ENCODE results near the gene ATP2A3. TPM values are rescaled to one million over a fixed set of nuclear protein-coding genes. Genes with fewer than 3 reads are reported as not detected.

The ATP2A3 gene
- total RNA-seq, 2 donors from 2014 or later: 43.8 to 49.5 TPM

DNA sequence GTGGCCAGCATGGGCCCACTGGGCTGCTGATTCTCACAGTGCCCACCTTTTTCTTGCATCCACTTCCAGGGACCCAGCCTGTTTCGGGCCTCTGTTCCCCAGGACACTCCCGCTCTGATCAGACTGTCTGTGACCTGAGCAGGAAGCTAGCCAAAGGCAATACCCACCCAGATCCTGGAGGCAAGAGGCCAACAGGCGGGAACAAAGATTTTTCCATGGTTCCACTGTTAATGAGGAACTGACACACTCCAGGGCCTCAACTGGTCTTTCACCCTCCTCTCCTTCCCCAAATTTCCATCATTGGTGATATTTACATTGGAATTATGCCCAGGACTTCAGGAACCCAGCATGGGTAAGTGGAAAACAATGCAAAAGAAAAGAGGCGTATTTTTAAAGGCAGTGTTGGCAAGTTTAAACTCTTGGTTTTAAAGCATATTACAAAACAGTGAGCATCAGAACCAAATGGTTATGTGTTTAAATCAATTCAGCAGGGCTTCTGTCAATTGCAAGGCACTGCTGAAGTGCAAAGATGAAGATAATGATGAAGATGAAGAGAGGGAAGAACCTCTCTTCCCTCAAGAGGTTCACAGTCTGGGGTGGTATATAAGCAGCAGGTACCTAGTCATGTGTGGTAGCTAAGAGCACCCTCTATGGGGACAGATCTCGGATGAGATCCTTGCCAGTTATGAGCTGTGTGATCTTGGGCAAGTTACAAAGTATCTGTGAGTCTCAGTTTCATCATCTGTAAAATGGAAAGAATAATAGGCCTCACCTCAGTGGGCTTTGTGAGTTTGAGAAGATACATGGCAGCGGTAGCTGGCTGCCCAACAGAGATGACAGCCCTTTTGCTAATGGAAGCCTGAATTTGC, 14.4 kb upstream of the ATP2A3 start:
- ATAC-seq: no peak
- peak overlapping the region in 3 of 4 donors; percentile 82 to 84 (median 83) for H3K27ac ChIP-seq

DNA sequence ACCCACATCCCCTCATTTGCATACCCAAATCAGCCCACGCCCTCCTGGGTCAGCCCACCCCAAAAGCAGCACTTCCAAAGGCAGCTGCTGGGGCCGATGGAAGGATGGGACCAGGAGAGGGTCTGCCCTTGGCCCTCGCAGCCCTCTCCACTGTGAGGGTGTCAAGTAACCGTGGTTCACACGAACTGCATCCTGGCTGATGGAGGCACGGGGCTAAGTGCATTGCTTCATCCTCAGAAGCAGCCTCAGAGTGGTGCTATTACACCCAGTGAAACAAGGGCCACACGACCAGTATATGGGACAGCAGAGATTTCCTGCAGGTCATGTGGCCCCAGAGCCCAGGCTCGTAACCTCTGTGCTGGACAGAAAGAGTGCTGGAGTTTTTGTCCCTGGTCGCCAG, 13.2 kb upstream of the ATP2A3 start:
- WGBS, 2 donors: 61% methylated on average over 9 of the region's 9 CpGs; no CpG with 5 or more reads in 1 of the 2 donors
- peaks cover 33% of the 10 kb centered on the region for H3K4me1 ChIP-seq
- peak in 1 of 4 donors; percentile 37 for DNase-seq
- intact Hi-C loops (cut with DNase I): no loop called here
- peak overlapping the region; percentile 82 to 84 (median 83) for H3K27ac ChIP-seq
- no peak for ATAC-seq
- TF ChIP-seq, protein P1, sequence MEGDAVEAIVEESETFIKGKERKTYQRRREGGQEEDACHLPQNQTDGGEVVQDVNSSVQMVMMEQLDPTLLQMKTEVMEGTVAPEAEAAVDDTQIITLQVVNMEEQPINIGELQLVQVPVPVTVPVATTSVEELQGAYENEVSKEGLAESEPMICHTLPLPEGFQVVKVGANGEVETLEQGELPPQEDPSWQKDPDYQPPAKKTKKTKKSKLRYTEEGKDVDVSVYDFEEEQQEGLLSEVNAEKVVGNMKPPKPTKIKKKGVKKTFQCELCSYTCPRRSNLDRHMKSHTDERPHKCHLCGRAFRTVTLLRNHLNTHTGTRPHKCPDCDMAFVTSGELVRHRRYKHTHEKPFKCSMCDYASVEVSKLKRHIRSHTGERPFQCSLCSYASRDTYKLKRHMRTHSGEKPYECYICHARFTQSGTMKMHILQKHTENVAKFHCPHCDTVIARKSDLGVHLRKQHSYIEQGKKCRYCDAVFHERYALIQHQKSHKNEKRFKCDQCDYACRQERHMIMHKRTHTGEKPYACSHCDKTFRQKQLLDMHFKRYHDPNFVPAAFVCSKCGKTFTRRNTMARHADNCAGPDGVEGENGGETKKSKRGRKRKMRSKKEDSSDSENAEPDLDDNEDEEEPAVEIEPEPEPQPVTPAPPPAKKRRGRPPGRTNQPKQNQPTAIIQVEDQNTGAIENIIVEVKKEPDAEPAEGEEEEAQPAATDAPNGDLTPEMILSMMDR (IDR thresholded peaks at IDR 0.05): no peak
- no peak for TF ChIP-seq POLR2A (IDR thresholded peaks at IDR 0.05)
- H3K36me3 ChIP-seq (replicated peaks in 1 of 2; ENCODE audit: insufficient read depth in 1 of 2, low read depth in 2 of 2): no peaks in the 10 kb centered on the region
- H3K27me3 ChIP-seq: no peaks in the 10 kb centered on the region
- H3K9me3 ChIP-seq: peaks cover 0 to 8% (median 0%) of the 10 kb centered on the region in 3 donors
- no peak overlapping the region for H3K4me3 ChIP-seq

More for the DNA sequence above, 14.4 kb upstream of the ATP2A3 start:
- peaks cover 33% of the 10 kb centered on the region for H3K4me1 ChIP-seq
- H3K36me3 ChIP-seq (replicated peaks in 1 of 2; ENCODE audit: insufficient read depth in 1 of 2, low read depth in 2 of 2): no peaks in the 10 kb centered on the region
- H3K27me3 ChIP-seq: no peaks in the 10 kb centered on the region
- WGBS, 2 donors: 48 to 62% methylated on average over 6 of the region's 6 CpGs
- intact Hi-C loops (cut with DNase I): no loop called here
- peaks cover 0 to 8% (median 0%) of the 10 kb centered on the region in 3 donors for H3K9me3 ChIP-seq
- no peak overlapping the region for H3K4me3 ChIP-seq
- no peak for TF ChIP-seq POLR2A (IDR thresholded peaks at IDR 0.05)
- TF ChIP-seq, protein P1 (IDR thresholded peaks at IDR 0.05): no peak
- peak in 3 of 4 donors; percentile 47 to 58 (median 47) for DNase-seq

DNA sequence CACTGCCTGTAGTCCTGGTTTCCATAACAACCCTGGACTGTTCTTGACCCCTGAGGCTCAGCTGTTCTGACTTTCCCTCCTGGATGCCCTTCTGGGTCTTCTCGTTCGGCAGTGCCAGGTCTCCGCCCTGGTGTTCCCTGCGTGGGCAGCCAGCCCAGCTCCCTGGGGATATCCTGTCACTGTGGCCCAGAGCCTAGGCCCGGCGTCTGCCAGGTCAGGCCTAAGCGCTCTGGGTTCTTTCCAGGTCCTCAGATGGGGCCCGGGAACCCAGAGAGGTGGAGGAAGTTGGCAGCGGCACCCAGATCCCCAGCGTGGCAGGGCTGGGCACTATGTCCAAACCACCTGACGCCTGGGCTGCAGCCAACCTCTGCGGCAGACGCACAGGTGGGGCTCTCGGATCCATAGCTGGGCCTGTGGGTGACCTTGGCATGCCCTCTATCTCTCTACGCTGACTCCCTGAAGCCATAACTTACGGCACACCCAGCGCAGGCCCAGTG, 12.5 kb upstream of the ATP2A3 start:
- intact Hi-C loops (cut with DNase I): no loop called here
- Histone ChIP-seq H3K27me3 (no peaks in the 10 kb centered on the region), H3K4me1 (peaks cover 33% of the 10 kb centered on the region), H3K4me3 (no peak overlapping the region), H3K36me3 (replicated peaks in 1 of 2; ENCODE audit: insufficient read depth in 1 of 2, low read depth in 2 of 2) (no peaks in the 10 kb centered on the region), H3K9me3 (peaks cover 0 to 8% (median 0%) of the 10 kb centered on the region in 3 donors), H3K27ac (peak overlapping the region; percentile 82 to 84 (median 83))
- 17 to 19% methylated on average over 3 to 17 of the region's 17 CpGs for WGBS, 2 donors
- DNase-seq (peak; percentile 99 to 100 (median 100)), ATAC-seq (peak; percentile 97)
- TF ChIP-seq POLR2A (IDR thresholded peaks at IDR 0.05): peak in 1 of 3 donors; percentile 18
- TF ChIP-seq, protein P1 (IDR thresholded peaks at IDR 0.05): no peak

DNA sequence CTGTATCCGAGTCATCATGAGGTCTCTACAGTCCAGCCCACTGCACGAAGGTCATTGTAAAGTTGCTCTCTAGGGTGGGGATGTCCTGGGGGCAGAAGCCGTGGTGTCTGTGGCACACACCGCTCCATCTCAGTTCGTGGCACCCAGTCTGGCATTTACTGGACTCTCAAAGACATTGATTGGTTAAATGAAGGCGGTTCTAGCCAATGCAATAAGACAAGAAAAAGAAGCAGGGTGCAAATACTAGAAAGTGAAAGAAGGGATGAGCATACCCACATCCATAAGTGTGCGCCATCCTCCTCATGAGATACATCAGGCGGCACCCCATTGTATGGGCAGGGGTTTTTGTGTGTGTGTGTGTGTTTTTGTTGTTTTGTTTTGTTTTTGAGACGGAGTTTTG, 10.7 kb upstream of the ATP2A3 start:
- intact Hi-C loops (cut with DNase I): no loop called here
- WGBS, 2 donors: 94 to 98% methylated on average over 9 of the region's 9 CpGs

More for the DNA sequence above, 10.7 kb upstream of the ATP2A3 start:
- Histone ChIP-seq H3K36me3 (replicated peaks in 1 of 2; ENCODE audit: insufficient read depth in 1 of 2, low read depth in 2 of 2) (no peaks in the 10 kb centered on the region), H3K27me3 (no peaks in the 10 kb centered on the region), H3K27ac (no peak overlapping the region), H3K9me3 (peaks cover 0 to 8% (median 0%) of the 10 kb centered on the region in 3 donors), H3K4me1 (peaks cover 33% of the 10 kb centered on the region), H3K4me3 (no peak overlapping the region)
- no peak for ATAC-seq
- DNase-seq: no peak
- TF ChIP-seq POLR2A (IDR thresholded peaks at IDR 0.05): no peak
- TF ChIP-seq, protein P1 (IDR thresholded peaks at IDR 0.05): no peak

All from body of pancreas (tissue), 4 donors.